ENCODE results near the gene BRF1.

Gene BRF1

DNA sequence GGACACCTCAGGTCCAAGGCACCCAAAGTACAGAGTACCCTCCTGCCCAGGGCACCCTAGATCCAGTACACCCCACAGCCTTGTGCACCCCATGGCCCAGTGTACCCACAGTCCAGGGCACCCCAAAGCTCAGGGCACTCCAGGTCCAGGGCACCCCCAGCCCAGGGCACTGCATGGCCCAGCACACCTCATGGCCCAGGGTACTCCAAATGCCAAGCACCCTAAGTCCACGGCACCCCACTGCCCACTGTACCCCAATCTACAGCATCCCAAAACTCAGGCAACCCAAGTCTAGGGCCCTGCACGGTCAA, 138.2 kb downstream of the BRF1 start:
- peaks cover 10% of the 10 kb centered on the region for H3K4me1 Mint-ChIP-seq
- no peak overlapping the region for H3K4me3 Mint-ChIP-seq
- peaks cover 12% of the 10 kb centered on the region for H3K27me3 Mint-ChIP-seq (ENCODE audit: low read depth)
- no peaks in the 10 kb centered on the region for H3K9me3 Mint-ChIP-seq
- TF ChIP-seq, protein P1, sequence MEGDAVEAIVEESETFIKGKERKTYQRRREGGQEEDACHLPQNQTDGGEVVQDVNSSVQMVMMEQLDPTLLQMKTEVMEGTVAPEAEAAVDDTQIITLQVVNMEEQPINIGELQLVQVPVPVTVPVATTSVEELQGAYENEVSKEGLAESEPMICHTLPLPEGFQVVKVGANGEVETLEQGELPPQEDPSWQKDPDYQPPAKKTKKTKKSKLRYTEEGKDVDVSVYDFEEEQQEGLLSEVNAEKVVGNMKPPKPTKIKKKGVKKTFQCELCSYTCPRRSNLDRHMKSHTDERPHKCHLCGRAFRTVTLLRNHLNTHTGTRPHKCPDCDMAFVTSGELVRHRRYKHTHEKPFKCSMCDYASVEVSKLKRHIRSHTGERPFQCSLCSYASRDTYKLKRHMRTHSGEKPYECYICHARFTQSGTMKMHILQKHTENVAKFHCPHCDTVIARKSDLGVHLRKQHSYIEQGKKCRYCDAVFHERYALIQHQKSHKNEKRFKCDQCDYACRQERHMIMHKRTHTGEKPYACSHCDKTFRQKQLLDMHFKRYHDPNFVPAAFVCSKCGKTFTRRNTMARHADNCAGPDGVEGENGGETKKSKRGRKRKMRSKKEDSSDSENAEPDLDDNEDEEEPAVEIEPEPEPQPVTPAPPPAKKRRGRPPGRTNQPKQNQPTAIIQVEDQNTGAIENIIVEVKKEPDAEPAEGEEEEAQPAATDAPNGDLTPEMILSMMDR (IDR thresholded peaks at IDR 0.05; ENCODE audit: unreplicated experiment in 3 of 3), result no peak
- no peak overlapping the region for H3K27ac Mint-ChIP-seq
- H3K36me3 Mint-ChIP-seq (ENCODE audit: low read depth), result no peaks in the 10 kb centered on the region

GRCh38 chr14:105161964-105162668, 138.7 kb downstream of the BRF1 start:
- Mint-ChIP-seq H3K36me3 (ENCODE audit: low read depth) (no peaks in the 10 kb centered on the region), H3K4me3 (no peak overlapping the region), H3K4me1 (peaks cover 10% of the 10 kb centered on the region), H3K27ac (no peak overlapping the region), H3K27me3 (ENCODE audit: low read depth) (peaks cover 12% of the 10 kb centered on the region), H3K9me3 (no peaks in the 10 kb centered on the region)
- TF ChIP-seq, protein P1 (IDR thresholded peaks at IDR 0.05; ENCODE audit: unreplicated experiment in 3 of 3), result no peak

DNA sequence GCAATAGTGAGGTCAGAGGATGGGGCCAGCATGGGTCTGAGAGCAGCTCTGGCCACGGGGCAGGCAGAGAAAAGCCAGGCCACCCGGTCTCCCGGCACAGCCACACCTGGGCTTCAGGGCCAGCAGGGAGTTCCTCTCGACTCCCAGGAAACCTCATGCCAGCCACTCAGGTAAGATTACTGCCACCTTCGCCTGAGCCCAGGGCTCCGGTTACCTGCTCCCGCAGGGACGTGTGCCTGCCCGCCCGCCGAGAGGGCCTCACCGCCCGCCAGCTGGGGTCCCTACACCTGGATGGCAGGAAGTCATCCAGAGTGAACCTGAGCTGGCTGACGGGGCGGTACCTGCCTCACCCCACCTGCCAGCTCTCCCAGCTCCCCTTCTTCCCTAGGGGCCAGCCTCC, 139.5 kb downstream of the BRF1 start:
- no peak overlapping the region for H3K4me3 Mint-ChIP-seq
- H3K9me3 Mint-ChIP-seq, result no peaks in the 10 kb centered on the region
- H3K27me3 Mint-ChIP-seq (ENCODE audit: low read depth), result peaks cover 5% of the 10 kb centered on the region
- no peaks in the 10 kb centered on the region for H3K36me3 Mint-ChIP-seq (ENCODE audit: low read depth)
- H3K27ac Mint-ChIP-seq, result no peak overlapping the region
- H3K4me1 Mint-ChIP-seq, result peaks cover 5% of the 10 kb centered on the region
- TF ChIP-seq, protein P1 (IDR thresholded peaks at IDR 0.05; ENCODE audit: unreplicated experiment in 3 of 3), result no peak

DNA sequence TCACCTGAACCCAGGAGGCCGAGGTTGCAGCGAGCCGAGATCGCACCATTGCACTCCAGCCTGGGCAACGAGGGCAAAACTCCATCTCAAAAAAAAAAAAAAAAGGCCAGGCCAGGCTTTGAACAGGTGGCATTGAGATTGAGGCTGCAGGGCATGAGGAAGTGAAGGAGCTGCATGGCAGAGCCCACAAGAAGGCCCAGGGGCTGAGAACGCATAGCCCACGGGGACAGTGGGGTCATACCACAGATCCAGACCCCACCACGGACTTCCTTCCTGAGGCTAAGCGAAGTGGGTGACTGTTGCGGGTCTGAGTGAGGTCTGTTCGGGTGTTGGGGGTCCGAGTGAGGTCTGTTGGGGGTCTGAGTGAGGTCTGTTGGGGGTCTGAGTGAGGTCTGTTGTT, 140.0 kb downstream of the BRF1 start:
- H3K4me3 Mint-ChIP-seq, result no peak overlapping the region
- H3K27ac Mint-ChIP-seq, result no peak overlapping the region
- no peaks in the 10 kb centered on the region for H3K9me3 Mint-ChIP-seq
- peaks cover 5% of the 10 kb centered on the region for H3K4me1 Mint-ChIP-seq
- H3K36me3 Mint-ChIP-seq (ENCODE audit: low read depth), result no peaks in the 10 kb centered on the region
- H3K27me3 Mint-ChIP-seq (ENCODE audit: low read depth), result peaks cover 5% of the 10 kb centered on the region
- TF ChIP-seq, protein P1 (IDR thresholded peaks at IDR 0.05; ENCODE audit: unreplicated experiment in 3 of 3), result no peak

GRCh38 chr14:105159344-105159743, 141.5 kb downstream of the BRF1 start:
- no peaks in the 10 kb centered on the region for H3K9me3 Mint-ChIP-seq
- H3K4me1 Mint-ChIP-seq, result no peaks in the 10 kb centered on the region
- TF ChIP-seq, protein P1 (IDR thresholded peaks at IDR 0.05; ENCODE audit: unreplicated experiment in 3 of 3), result no peak
- H3K36me3 Mint-ChIP-seq (ENCODE audit: low read depth), result no peaks in the 10 kb centered on the region
- no peak overlapping the region for H3K27ac Mint-ChIP-seq
- no peaks in the 10 kb centered on the region for H3K27me3 Mint-ChIP-seq (ENCODE audit: low read depth)
- H3K4me3 Mint-ChIP-seq, result no peak overlapping the region
